Measurements from ENCODE around the gene ICA1L.

ICA1L gene

DNA sequence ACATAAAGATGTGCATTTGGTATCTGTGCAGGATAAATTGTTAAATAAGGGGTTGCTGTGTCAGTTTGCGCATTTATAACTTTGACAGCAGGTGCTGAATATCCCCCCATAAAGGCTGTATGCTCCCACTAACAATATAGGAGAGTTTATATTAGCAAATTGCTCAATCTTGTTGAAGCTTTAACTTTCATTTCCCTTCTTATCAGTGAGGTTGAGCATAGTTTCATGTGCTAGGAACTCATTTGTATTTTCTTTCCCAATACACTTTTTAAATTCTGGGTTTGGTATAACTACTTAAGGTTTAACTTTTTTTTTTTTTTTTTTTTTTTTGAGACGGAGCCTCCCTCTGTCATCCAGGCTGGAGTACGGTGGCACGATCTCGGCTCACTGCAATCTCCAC is 147.8 kb downstream of the ICA1L start:
- DNase-seq, result no peak
